ENCODE measurements around the gene DIPK1A.

The DIPK1A gene

DNA sequence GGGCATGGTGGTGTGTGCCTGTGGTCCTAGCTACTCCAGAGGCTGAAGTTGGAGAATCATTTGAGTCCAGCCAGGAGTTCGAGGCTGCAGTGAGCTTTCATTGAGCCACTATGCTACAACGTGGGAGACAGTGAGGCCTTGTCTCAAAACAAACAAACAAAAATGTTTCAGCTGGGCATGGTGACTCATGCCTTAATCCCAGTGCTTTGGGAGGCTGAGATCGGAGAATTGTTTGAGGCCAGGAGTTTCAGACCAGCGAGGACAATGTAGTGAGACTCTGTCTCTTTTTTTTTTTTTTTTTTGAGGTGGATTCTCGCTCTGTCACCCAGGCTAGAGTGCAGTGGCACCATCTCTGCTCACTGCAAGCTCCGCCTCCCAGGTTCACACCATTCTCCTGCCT lies 134.5 kb downstream of the DIPK1A start:
- Mint-ChIP-seq H3K4me1 (no peaks in the 10 kb centered on the region), H3K27me3 (ENCODE audit: low read depth, poor library complexity) (no peaks in the 10 kb centered on the region), H3K9me3 (no peaks in the 10 kb centered on the region), H3K4me3 (no peak overlapping the region), H3K27ac (no peak overlapping the region), H3K36me3 (ENCODE audit: low read depth) (no peaks in the 10 kb centered on the region)
- no peak for DNase-seq
- TF ChIP-seq, protein P1, sequence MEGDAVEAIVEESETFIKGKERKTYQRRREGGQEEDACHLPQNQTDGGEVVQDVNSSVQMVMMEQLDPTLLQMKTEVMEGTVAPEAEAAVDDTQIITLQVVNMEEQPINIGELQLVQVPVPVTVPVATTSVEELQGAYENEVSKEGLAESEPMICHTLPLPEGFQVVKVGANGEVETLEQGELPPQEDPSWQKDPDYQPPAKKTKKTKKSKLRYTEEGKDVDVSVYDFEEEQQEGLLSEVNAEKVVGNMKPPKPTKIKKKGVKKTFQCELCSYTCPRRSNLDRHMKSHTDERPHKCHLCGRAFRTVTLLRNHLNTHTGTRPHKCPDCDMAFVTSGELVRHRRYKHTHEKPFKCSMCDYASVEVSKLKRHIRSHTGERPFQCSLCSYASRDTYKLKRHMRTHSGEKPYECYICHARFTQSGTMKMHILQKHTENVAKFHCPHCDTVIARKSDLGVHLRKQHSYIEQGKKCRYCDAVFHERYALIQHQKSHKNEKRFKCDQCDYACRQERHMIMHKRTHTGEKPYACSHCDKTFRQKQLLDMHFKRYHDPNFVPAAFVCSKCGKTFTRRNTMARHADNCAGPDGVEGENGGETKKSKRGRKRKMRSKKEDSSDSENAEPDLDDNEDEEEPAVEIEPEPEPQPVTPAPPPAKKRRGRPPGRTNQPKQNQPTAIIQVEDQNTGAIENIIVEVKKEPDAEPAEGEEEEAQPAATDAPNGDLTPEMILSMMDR (IDR thresholded peaks at IDR 0.05): no peak

- Mint-ChIP-seq H3K4me1 (peaks cover 4% of the 10 kb centered on the region), H3K27me3 (ENCODE audit: low read depth, poor library complexity) (peaks cover 5% of the 10 kb centered on the region), H3K27ac (no peak overlapping the region), H3K9me3 (no peaks in the 10 kb centered on the region), H3K36me3 (ENCODE audit: low read depth) (no peaks in the 10 kb centered on the region), H3K4me3 (no peak overlapping the region)
- TF ChIP-seq, protein P1 (IDR thresholded peaks at IDR 0.05): no peak
- no peak for DNase-seq
These were observed 138.4 kb downstream of the DIPK1A start for GRCh38 chr1:92822879-92823278.

- TF ChIP-seq, protein P1 (IDR thresholded peaks at IDR 0.05): no peak
- Mint-ChIP-seq H3K4me1 (peaks cover 16% of the 10 kb centered on the region), H3K36me3 (ENCODE audit: low read depth) (no peaks in the 10 kb centered on the region), H3K27me3 (ENCODE audit: low read depth, poor library complexity) (peaks cover 8% of the 10 kb centered on the region), H3K4me3 (no peak overlapping the region), H3K9me3 (no peaks in the 10 kb centered on the region), H3K27ac (no peak overlapping the region)
- DNase-seq: no peak
These were observed 140.7 kb downstream of the DIPK1A start for GRCh38 chr1:92820551-92820950.

DNA sequence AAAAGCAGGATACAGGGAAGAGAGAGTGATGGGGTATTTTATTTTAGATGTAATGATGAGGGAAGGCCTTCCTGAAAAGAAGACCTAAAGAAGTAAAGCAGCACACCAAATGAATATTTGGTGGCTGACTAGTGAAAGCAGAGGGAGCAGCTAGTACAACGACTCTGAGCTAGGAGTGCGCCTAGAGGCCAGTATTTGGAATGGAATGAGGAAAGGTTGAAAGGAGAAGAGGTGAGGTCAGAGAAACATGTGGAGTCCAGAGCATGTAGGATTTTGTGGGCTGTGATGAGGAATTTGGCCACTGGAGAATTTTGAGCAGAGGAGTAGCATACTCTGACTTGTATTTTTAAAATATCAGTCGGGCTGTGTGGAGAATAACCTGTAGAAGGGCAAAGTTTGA lies 141.2 kb downstream of the DIPK1A start:
- H3K27me3 Mint-ChIP-seq (ENCODE audit: low read depth, poor library complexity): peaks cover 8% of the 10 kb centered on the region
- H3K4me1 Mint-ChIP-seq: peaks cover 16% of the 10 kb centered on the region
- no peak for DNase-seq
- H3K36me3 Mint-ChIP-seq (ENCODE audit: low read depth): no peaks in the 10 kb centered on the region
- no peaks in the 10 kb centered on the region for H3K9me3 Mint-ChIP-seq
- no peak overlapping the region for H3K4me3 Mint-ChIP-seq
- TF ChIP-seq, protein P1 (IDR thresholded peaks at IDR 0.05): no peak
- H3K27ac Mint-ChIP-seq: peak overlapping the region; percentile 4

- no peaks in the 10 kb centered on the region for H3K9me3 Mint-ChIP-seq
- H3K27me3 Mint-ChIP-seq (ENCODE audit: low read depth, poor library complexity): peaks cover 8% of the 10 kb centered on the region
- TF ChIP-seq, protein P1 (IDR thresholded peaks at IDR 0.05): peak; percentile 60
- H3K27ac Mint-ChIP-seq: peak overlapping the region; percentile 62
- H3K4me1 Mint-ChIP-seq: peaks cover 16% of the 10 kb centered on the region
- H3K4me3 Mint-ChIP-seq: no peak overlapping the region
- DNase-seq: no peak
- H3K36me3 Mint-ChIP-seq (ENCODE audit: low read depth): no peaks in the 10 kb centered on the region
These were observed 143.1 kb downstream of the DIPK1A start for GRCh38 chr1:92817986-92818764.

- TF ChIP-seq, protein P1 (IDR thresholded peaks at IDR 0.05): no peak
- Mint-ChIP-seq H3K4me3 (no peak overlapping the region), H3K4me1 (peaks cover 16% of the 10 kb centered on the region), H3K27ac (no peak overlapping the region), H3K36me3 (ENCODE audit: low read depth) (no peaks in the 10 kb centered on the region), H3K27me3 (ENCODE audit: low read depth, poor library complexity) (peaks cover 16% of the 10 kb centered on the region), H3K9me3 (no peaks in the 10 kb centered on the region)
- DNase-seq: no peak
These were observed 144.0 kb downstream of the DIPK1A start for GRCh38 chr1:92817137-92817697.

All from nephron progenitor cell (in vitro differentiated cells).